ENCODE data around the gene LIAS. TPM values are rescaled to one million over a fixed set of nuclear protein-coding genes. Genes with fewer than 3 reads are reported as not detected.

Gene LIAS
- total RNA-seq, 1 donor from 2014 or later: 22.0 TPM

- DNase-seq (ENCODE audit: extremely low spot score, unreplicated experiment): no peak
- TF ChIP-seq, protein P1, sequence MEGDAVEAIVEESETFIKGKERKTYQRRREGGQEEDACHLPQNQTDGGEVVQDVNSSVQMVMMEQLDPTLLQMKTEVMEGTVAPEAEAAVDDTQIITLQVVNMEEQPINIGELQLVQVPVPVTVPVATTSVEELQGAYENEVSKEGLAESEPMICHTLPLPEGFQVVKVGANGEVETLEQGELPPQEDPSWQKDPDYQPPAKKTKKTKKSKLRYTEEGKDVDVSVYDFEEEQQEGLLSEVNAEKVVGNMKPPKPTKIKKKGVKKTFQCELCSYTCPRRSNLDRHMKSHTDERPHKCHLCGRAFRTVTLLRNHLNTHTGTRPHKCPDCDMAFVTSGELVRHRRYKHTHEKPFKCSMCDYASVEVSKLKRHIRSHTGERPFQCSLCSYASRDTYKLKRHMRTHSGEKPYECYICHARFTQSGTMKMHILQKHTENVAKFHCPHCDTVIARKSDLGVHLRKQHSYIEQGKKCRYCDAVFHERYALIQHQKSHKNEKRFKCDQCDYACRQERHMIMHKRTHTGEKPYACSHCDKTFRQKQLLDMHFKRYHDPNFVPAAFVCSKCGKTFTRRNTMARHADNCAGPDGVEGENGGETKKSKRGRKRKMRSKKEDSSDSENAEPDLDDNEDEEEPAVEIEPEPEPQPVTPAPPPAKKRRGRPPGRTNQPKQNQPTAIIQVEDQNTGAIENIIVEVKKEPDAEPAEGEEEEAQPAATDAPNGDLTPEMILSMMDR (conservative IDR thresholded peaks at IDR 0.05): no peak
- Mint-ChIP-seq H3K27me3 (no peaks in the 10 kb centered on the region), H3K36me3 (peaks cover 16% of the 10 kb centered on the region), H3K4me3 (no peak overlapping the region), H3K9me3 (no peaks in the 10 kb centered on the region), H3K4me1 (ENCODE audit: unreplicated experiment) (peaks cover 16% of the 10 kb centered on the region), H3K27ac (no peak overlapping the region)
Observed at GRCh38 chr4:39518484-39518883, 59.6 kb downstream of the LIAS start.

GRCh38 chr4:39521253-39521919 is 62.5 kb downstream of the LIAS start:
- H3K9me3 Mint-ChIP-seq: no peaks in the 10 kb centered on the region
- H3K4me1 Mint-ChIP-seq (ENCODE audit: unreplicated experiment): peaks cover 31% of the 10 kb centered on the region
- peaks cover 10% of the 10 kb centered on the region for H3K36me3 Mint-ChIP-seq
- no peak for DNase-seq (ENCODE audit: extremely low spot score, unreplicated experiment)
- peak overlapping the region; percentile 24 for H3K27ac Mint-ChIP-seq
- H3K4me3 Mint-ChIP-seq: peak overlapping the region; percentile 30
- TF ChIP-seq, protein P1 (conservative IDR thresholded peaks at IDR 0.05): no peak
- H3K27me3 Mint-ChIP-seq: no peaks in the 10 kb centered on the region

DNA sequence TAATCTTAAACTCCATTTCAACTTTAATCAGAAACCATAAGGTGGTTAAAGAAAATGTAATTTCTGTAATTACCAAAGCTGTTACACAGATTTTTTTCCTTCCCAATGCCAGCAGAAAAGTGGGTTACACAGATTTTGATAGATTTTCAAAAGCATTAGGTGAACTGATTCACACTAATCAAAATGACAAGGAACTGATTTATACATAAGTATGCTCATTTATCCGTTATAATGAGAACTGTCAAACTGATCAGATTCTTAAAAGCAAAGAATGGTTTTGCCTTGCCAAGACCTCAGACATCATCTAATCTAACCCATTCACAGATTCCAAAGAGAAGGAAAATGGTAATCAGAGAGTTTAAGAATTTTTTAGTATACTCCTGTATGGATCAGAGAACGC is 63.2 kb downstream of the LIAS start:
- Mint-ChIP-seq H3K4me1 (ENCODE audit: unreplicated experiment) (peaks cover 31% of the 10 kb centered on the region), H3K9me3 (no peaks in the 10 kb centered on the region), H3K27me3 (no peaks in the 10 kb centered on the region), H3K36me3 (peaks cover 7% of the 10 kb centered on the region), H3K4me3 (peak overlapping the region; percentile 26), H3K27ac (peak overlapping the region; percentile 24)
- TF ChIP-seq, protein P1 (conservative IDR thresholded peaks at IDR 0.05): no peak
- DNase-seq (ENCODE audit: extremely low spot score, unreplicated experiment): no peak

- H3K4me3 Mint-ChIP-seq: peak overlapping the region; percentile 73
- TF ChIP-seq, protein P1 (conservative IDR thresholded peaks at IDR 0.05): no peak
- peak overlapping the region; percentile 73 for H3K27ac Mint-ChIP-seq
- H3K27me3 Mint-ChIP-seq: no peaks in the 10 kb centered on the region
- DNase-seq (ENCODE audit: extremely low spot score, unreplicated experiment): no peak
- peaks cover 36% of the 10 kb centered on the region for H3K4me1 Mint-ChIP-seq (ENCODE audit: unreplicated experiment)
- H3K9me3 Mint-ChIP-seq: no peaks in the 10 kb centered on the region
- H3K36me3 Mint-ChIP-seq: peaks cover 12% of the 10 kb centered on the region
Observed at GRCh38 chr4:39524161-39524957, 65.5 kb downstream of the LIAS start.

DNA sequence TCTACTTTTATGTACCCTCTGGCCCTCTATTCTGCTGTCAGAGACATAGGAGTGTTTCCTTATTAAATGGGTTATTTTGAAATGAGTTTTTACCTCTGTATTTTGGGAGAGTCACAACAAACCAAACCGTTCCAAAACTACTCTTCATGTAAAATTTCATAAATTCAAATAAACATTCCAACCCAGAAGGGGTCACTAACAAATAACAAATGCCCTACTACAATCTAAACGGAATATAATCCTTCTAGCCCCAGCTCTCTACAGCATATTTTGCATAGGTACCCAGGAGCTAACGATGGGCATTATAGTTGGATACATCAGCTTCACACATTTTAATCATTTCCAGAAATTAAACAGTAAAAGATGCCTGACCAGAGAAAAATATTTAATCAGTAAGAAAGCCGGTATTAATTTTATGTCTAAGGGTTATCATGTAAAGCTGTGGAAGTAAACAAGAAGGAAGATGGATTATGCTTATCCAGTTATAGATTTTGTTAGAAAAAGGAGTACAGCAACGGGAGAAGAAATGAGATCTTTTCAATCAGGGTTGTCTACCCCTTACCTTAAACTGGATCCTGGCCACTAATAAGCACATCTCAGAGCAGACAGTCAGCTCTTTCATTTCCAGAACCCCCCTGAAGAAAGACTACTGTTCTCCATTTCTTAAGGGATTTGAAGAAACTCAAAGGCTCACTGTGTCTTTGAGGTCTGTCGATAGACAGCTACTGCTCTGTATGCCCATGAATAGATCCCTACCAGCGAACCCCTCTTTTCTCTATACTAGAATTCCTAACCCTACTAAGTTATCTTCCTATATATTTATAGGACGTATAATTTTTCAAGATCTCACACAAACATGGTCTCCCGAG is 67.2 kb downstream of the LIAS start:
- TF ChIP-seq, protein P1 (conservative IDR thresholded peaks at IDR 0.05): no peak
- Mint-ChIP-seq H3K36me3 (peaks cover 21% of the 10 kb centered on the region), H3K4me1 (ENCODE audit: unreplicated experiment) (peaks cover 36% of the 10 kb centered on the region), H3K27ac (peak overlapping the region; percentile 98), H3K27me3 (no peaks in the 10 kb centered on the region), H3K4me3 (peak overlapping the region; percentile 100), H3K9me3 (peaks cover 4% of the 10 kb centered on the region)
- DNase-seq (ENCODE audit: extremely low spot score, unreplicated experiment): no peak

Data from type B pancreatic cell (in vitro differentiated cells).